ENCODE data around the gene AIFM2. TPM values are rescaled to one million over a fixed set of nuclear protein-coding genes. Genes with fewer than 3 reads are reported as not detected.

Gene AIFM2
- total RNA-seq, 4 donors from 2014 or later, result 13.3 to 34.2 (median 19.4) TPM

DNA sequence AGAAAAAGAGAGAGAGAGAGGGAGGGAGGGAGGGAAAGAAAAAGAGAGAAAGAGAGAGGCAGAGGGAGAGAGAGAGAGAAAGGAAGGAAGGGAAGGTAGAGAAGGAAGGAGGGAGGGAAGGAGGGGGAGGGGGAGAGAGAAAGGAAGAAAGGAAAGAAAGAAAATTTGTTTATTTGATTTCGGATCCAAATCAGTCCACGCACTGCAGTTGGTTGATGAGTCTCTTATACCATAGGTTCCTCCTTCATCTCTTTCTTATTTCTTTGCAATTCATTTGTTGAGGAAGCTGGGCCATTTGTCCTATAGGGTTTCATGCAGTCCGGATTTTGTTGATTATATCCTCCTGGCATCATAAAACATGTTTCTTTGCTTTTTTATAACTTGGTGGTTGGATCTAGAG, 34.4 kb downstream of the AIFM2 start:
- WGBS, 2 donors, result 93 to 95% methylated on average over 3 of the region's 3 CpGs
- H3K36me3 ChIP-seq, result peaks cover 0 to 69% (median 0%) of the 10 kb centered on the region in 3 donors

DNA sequence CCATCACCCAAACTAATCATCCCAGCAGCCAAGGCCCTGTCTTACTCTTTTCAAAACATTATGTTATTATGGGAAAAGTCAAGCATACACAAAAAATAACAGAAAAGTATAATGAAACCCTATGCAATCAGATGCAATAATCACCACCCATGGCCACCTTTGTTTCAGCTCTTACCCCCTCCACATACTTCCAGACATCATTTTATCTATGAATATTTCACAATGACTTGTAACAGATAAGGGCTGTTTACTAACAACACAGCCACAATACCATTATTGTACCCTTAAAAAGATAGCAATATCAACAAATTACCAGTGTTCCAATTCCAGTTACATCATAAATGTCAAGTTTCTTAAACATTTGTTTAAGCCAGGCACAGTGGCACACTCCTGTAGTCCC, 35.2 kb downstream of the AIFM2 start:
- no peaks in the 10 kb centered on the region for H3K27me3 ChIP-seq
- TF ChIP-seq EP300 (IDR thresholded peaks at IDR 0.05) (no peak), POLR2A (IDR thresholded peaks at IDR 0.05) (no peak)
- TF ChIP-seq, protein P1, sequence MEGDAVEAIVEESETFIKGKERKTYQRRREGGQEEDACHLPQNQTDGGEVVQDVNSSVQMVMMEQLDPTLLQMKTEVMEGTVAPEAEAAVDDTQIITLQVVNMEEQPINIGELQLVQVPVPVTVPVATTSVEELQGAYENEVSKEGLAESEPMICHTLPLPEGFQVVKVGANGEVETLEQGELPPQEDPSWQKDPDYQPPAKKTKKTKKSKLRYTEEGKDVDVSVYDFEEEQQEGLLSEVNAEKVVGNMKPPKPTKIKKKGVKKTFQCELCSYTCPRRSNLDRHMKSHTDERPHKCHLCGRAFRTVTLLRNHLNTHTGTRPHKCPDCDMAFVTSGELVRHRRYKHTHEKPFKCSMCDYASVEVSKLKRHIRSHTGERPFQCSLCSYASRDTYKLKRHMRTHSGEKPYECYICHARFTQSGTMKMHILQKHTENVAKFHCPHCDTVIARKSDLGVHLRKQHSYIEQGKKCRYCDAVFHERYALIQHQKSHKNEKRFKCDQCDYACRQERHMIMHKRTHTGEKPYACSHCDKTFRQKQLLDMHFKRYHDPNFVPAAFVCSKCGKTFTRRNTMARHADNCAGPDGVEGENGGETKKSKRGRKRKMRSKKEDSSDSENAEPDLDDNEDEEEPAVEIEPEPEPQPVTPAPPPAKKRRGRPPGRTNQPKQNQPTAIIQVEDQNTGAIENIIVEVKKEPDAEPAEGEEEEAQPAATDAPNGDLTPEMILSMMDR (IDR thresholded peaks at IDR 0.05), result no peak
- no peak overlapping the region for H3K27ac ChIP-seq
- H3K4me1 ChIP-seq, result no peaks in the 10 kb centered on the region
- no peak for DNase-seq (ENCODE audit: low spot score in 2 of 2)
- peaks cover 0 to 73% (median 0%) of the 10 kb centered on the region in 3 donors for H3K36me3 ChIP-seq
- H3K9me3 ChIP-seq, result no peaks in the 10 kb centered on the region
- no peak overlapping the region for H3K4me3 ChIP-seq

More for the DNA sequence above, 34.4 kb downstream of the AIFM2 start:
- no peaks in the 10 kb centered on the region for H3K9me3 ChIP-seq
- no peaks in the 10 kb centered on the region for H3K4me1 ChIP-seq
- no peak overlapping the region for H3K4me3 ChIP-seq
- no peak for DNase-seq (ENCODE audit: low spot score in 2 of 2)
- H3K27ac ChIP-seq, result no peak overlapping the region
- TF ChIP-seq POLR2A (IDR thresholded peaks at IDR 0.05) (no peak), EP300 (IDR thresholded peaks at IDR 0.05) (no peak)
- TF ChIP-seq, protein P1 (IDR thresholded peaks at IDR 0.05), result no peak
- no peaks in the 10 kb centered on the region for H3K27me3 ChIP-seq

DNA sequence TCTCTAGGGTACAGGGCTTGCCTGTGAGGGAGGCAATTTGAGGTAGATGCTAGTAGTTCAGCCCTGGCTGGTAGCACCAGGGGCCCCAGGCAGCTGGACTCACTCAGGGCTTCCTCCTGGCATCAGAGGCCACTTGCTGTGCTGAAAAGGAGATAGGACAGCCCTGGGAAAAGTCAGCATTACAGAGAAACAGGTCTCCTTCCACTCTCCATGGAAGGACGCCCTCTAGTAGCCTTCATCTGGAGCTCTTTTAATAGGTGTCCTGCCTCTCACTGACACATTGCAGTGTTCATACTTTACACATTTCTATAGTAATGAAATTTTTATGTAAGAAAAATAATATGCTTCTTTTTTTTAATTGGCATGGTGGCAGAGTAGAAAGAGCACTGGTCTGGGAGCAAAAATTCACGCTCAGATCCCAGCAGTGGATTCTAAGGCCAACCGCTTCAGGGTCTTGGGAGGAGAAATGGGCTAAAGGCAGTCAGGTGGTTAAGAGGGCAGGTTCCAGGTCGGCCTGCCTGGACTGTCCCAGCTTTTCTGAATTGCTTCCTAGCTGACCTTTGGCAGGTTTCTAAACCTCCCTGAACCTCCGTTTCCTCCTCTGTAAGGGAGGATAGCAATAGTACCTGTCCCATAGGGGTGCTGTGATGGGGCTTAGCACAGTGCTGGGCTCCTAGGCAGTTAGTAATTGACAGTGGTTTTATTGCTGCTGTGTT, 35.8 kb downstream of the AIFM2 start:
- no peaks in the 10 kb centered on the region for H3K27me3 ChIP-seq
- no peak for TF ChIP-seq POLR2A (IDR thresholded peaks at IDR 0.05)
- TF ChIP-seq EP300 (IDR thresholded peaks at IDR 0.05), result no peak
- TF ChIP-seq, protein P1 (IDR thresholded peaks at IDR 0.05), result no peak
- no peaks in the 10 kb centered on the region for H3K4me1 ChIP-seq
- 95 to 99% methylated on average over 5 of the region's 5 CpGs for WGBS, 2 donors
- H3K4me3 ChIP-seq, result no peak overlapping the region
- peaks cover 0 to 76% (median 0%) of the 10 kb centered on the region in 3 donors for H3K36me3 ChIP-seq
- no peaks in the 10 kb centered on the region for H3K9me3 ChIP-seq
- DNase-seq (ENCODE audit: low spot score in 2 of 2), result no peak
- H3K27ac ChIP-seq, result no peak overlapping the region

DNA sequence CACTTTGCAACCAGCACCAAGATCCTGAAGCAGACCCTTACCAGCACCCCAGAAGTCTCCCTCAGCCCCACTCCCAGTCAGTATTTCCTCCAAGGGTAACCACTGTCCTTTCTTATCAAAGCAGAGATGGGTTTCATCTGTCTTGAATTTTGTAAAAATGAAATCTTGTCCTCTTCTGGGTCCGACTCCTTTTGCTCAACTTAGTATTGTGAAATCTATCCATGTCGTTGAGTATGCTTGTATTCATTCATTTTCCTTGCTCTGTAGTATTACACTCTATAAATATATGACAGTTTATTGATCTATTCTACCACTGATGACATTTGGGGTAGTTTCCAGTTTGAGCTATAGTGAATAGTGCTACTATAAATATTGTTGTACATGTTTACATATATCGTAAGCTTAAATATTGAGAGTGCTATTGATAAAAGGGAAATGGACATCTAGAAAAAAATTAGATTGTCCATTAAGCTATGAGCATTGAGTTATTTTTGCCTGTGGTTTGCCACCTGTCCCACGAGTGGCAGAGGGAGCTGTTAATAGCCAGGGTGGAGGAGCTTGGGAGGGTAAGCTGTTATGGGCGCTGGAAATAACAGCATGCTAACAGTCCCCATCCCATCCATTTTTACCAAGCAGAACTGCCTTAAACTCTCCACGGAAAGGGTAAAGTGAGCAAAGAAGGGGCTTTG, 36.5 kb downstream of the AIFM2 start:
- Histone ChIP-seq H3K4me3 (no peak overlapping the region), H3K36me3 (peaks cover 0 to 74% (median 0%) of the 10 kb centered on the region in 3 donors), H3K27ac (no peak overlapping the region), H3K27me3 (no peaks in the 10 kb centered on the region), H3K4me1 (no peaks in the 10 kb centered on the region), H3K9me3 (no peaks in the 10 kb centered on the region)
- no peak for DNase-seq (ENCODE audit: low spot score in 2 of 2)
- TF ChIP-seq EP300 (IDR thresholded peaks at IDR 0.05), result no peak
- TF ChIP-seq, protein P1 (IDR thresholded peaks at IDR 0.05), result no peak
- TF ChIP-seq POLR2A (IDR thresholded peaks at IDR 0.05), result no peak
- WGBS, 2 donors, result 89 to 90% methylated on average over 6 of the region's 6 CpGs

DNA sequence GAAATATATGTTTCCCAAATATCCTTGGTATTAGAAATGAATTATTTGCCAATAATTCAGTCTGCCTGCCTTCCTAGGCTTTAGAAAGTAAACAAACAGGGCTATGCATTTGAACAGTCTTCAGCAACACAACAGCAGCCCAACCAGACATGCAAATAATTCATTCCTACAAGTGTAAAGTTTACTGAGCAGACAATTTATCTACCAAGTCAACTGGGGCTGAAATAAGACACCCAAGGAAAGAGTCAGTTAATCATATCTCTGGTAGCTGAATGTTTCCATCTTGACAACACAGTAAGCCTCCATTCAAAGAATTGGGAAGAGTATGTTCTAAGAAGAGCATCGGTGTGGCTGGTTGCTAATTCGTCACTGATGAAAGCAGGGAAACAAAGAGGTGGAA, 38.4 kb downstream of the AIFM2 start:
- no peak for DNase-seq (ENCODE audit: low spot score in 2 of 2)
- Histone ChIP-seq H3K9me3 (no peaks in the 10 kb centered on the region), H3K36me3 (peaks cover 0 to 59% (median 0%) of the 10 kb centered on the region in 3 donors), H3K4me1 (no peaks in the 10 kb centered on the region), H3K4me3 (no peak overlapping the region), H3K27me3 (no peaks in the 10 kb centered on the region), H3K27ac (no peak overlapping the region)
- TF ChIP-seq, protein P1 (IDR thresholded peaks at IDR 0.05), result no peak
- TF ChIP-seq EP300 (IDR thresholded peaks at IDR 0.05) (no peak), POLR2A (IDR thresholded peaks at IDR 0.05) (no peak)
- 82 to 84% methylated on average over 2 of the region's 2 CpGs for WGBS, 2 donors
